ENCODE results near the gene TTC7B. TPM values are rescaled to one million over a fixed set of nuclear protein-coding genes. Genes with fewer than 3 reads are reported as not detected.

Gene TTC7B
- total RNA-seq, 2 experiments from 2014 or later: 8.8 to 9.5 TPM

DNA sequence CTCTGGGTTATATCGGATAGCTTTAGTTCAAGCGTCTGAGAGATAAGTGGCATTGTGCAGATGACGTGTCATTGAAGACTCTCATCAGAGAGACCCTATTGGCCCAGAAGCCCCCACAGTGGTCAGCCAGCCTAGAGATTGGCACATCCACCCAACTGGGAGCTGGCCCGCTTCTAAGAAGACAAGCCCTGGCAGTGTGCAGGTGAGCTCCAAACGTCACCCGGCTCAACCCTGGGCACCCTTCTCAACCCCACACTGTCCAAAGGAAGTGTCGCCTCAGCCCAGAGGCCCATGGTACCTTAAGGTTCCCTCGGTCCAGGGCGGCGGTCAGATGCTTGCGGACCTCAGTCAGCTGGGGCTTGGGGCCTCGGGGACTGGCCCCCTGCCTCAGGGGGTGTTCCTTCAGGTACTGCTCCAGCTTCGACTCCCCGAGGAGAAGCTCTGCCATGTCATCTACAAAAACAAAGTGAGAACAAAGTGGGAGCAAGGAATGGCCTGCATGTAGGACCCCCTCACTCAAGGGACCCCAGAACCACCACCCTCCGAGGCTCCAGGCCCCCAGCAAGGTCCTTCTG is 30.3 kb downstream of the TTC7B start:
- no peaks in the 10 kb centered on the region for H3K9me3 Mint-ChIP-seq
- POLR2A ChIA-PET: no interaction called here
- H3K36me3 Mint-ChIP-seq (ENCODE audit: low read depth): no peaks in the 10 kb centered on the region
- H3K27ac Mint-ChIP-seq: no peak overlapping the region
- no peak overlapping the region for H3K4me3 Mint-ChIP-seq
- CTCF ChIA-PET: interaction anchor here (0.6 to 1.4 kb wide), 2 partner anchors 26 to 27 kb away, joined by 3 to 4 read pairs; no protein-coding TSS in a partner anchor
- H3K4me1 Mint-ChIP-seq: no peaks in the 10 kb centered on the region
- H3K27me3 Mint-ChIP-seq: no peaks in the 10 kb centered on the region
- DNase-seq: no peak

DNA sequence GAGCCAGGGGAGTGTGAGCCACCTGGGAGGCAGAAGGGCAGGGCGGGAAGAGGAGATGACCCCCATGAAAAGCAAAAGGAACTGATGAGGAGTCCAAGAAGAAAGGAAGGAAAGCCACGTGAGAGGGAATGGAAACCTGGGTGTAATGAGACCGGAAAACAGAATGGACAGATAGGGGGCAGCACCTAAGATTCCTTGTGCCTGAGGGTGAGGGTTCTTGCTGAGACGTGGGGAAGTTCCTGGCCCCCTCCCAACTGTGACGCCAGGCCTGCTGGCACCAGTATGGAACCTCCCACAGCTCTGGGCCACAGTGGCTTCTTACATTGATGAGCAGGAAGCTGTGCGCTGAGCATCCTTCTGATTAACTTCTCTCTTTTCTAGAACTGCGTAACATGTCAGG is 30.8 kb downstream of the TTC7B start:
- POLR2A ChIA-PET: no interaction called here
- H3K27ac Mint-ChIP-seq: no peak overlapping the region
- H3K4me1 Mint-ChIP-seq: no peaks in the 10 kb centered on the region
- no peak for DNase-seq
- no peaks in the 10 kb centered on the region for H3K9me3 Mint-ChIP-seq
- no peaks in the 10 kb centered on the region for H3K36me3 Mint-ChIP-seq (ENCODE audit: low read depth)
- H3K27me3 Mint-ChIP-seq: no peaks in the 10 kb centered on the region
- no peak overlapping the region for H3K4me3 Mint-ChIP-seq
- CTCF ChIA-PET: interaction anchor here (1.3 to 1.4 kb wide), 2 partner anchors 25 to 27 kb away, joined by 4 to 6 read pairs; no protein-coding TSS in a partner anchor

DNA sequence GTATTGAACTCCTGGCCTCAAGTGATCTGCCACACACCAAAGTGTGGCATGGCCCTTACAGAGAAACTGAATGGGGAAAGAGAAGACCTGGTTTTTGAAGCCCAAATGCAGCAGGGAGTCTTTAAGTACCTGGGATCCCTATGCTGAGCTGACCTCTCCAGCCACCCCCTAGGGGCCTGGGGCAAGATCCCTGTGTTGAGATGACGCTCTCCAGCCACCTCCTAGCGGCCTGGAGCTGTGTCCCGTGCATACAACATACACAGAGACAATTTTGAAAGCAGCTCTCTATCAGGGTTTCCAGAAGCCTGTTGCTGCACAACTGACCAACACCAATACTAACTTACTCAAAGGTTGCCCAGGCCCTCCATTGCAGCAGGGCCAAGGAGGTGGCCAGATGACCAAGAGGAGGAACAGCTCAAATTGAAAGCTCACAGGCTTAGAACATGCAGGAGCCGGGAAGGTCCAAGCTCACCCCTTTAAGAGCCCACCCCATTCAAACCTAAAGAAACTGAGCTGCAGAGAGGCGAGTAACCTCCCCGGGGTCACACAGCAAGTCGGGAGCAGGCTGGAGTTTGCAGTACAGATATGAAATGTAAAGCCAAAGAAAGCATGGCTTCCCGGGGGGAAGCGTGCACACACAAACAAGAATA is 31.5 kb downstream of the TTC7B start:
- DNase-seq: no peak
- H3K4me1 Mint-ChIP-seq: no peaks in the 10 kb centered on the region
- POLR2A ChIA-PET: no interaction called here
- H3K27me3 Mint-ChIP-seq: no peaks in the 10 kb centered on the region
- H3K4me3 Mint-ChIP-seq: no peak overlapping the region
- CTCF ChIA-PET: interaction anchor here (1.3 to 1.4 kb wide), 2 partner anchors 25 to 26 kb away, joined by 4 to 6 read pairs; no protein-coding TSS in a partner anchor
- no peak overlapping the region for H3K27ac Mint-ChIP-seq
- no peaks in the 10 kb centered on the region for H3K9me3 Mint-ChIP-seq
- no peaks in the 10 kb centered on the region for H3K36me3 Mint-ChIP-seq (ENCODE audit: low read depth)

DNA sequence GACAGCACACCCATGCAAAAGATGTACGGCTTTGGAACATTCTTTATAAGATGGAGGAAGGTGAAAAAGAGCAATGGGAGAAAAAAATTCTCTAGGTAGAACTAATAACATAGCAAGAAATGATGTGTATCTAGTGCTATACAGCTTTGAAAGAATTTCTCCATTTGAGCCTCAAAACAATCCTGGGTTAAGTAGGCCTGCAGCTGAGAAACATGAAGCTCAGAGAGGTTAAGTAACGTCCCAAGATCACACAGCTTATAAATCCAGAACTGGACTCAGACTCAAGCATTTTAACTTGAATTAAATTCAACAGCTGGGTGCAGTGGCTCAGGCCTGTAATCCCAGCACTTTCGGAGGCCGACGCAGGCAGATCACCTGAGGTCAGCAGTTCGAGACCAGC is 32.9 kb downstream of the TTC7B start:
- Mint-ChIP-seq H3K9me3 (no peaks in the 10 kb centered on the region), H3K27me3 (no peaks in the 10 kb centered on the region), H3K4me3 (no peak overlapping the region), H3K36me3 (ENCODE audit: low read depth) (no peaks in the 10 kb centered on the region), H3K27ac (no peak overlapping the region), H3K4me1 (no peaks in the 10 kb centered on the region)
- ChIA-PET POLR2A (no interaction called here), CTCF (no interaction called here)
- DNase-seq: no peak

- Mint-ChIP-seq H3K36me3 (ENCODE audit: low read depth) (no peaks in the 10 kb centered on the region), H3K4me3 (no peak overlapping the region), H3K9me3 (no peaks in the 10 kb centered on the region), H3K4me1 (no peaks in the 10 kb centered on the region), H3K27ac (no peak overlapping the region), H3K27me3 (no peaks in the 10 kb centered on the region)
- no peak for DNase-seq
- POLR2A ChIA-PET: no interaction called here
- CTCF ChIA-PET: no interaction called here
These were observed 33.3 kb downstream of the TTC7B start for GRCh38 chr14:90782892-90783291.

DNA sequence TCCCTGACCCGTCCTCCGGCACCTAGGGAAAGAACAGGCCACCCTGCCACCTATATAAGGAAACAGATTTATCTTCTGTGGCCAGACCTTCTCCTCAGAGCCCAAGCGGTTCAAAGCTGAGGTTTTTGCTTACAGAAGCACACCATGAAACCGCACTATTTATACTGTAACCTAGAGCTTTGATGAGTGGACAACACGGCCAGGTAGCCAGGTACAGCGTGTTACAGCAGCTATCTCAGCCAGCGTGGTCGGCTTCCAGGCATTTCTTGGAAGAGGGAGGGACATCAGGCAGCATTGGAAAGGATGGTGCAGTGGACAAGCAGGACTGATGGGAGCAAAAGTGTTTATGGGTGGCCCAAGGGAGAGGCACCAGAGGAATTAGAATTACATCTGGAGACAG is 34.4 kb downstream of the TTC7B start:
- ChIA-PET CTCF (interaction anchor here (1.1 kb wide), 1 partner anchor 24 kb away, joined by 3 read pairs; no protein-coding TSS in a partner anchor), POLR2A (no interaction called here)
- H3K27ac Mint-ChIP-seq: no peak overlapping the region
- no peaks in the 10 kb centered on the region for H3K9me3 Mint-ChIP-seq
- H3K27me3 Mint-ChIP-seq: no peaks in the 10 kb centered on the region
- no peak for DNase-seq
- no peaks in the 10 kb centered on the region for H3K4me1 Mint-ChIP-seq
- no peaks in the 10 kb centered on the region for H3K36me3 Mint-ChIP-seq (ENCODE audit: low read depth)
- H3K4me3 Mint-ChIP-seq: no peak overlapping the region

GRCh38 chr14:90781344-90781761 is 34.9 kb downstream of the TTC7B start:
- H3K36me3 Mint-ChIP-seq (ENCODE audit: low read depth): no peaks in the 10 kb centered on the region
- no peaks in the 10 kb centered on the region for H3K27me3 Mint-ChIP-seq
- DNase-seq: no peak
- no peaks in the 10 kb centered on the region for H3K4me1 Mint-ChIP-seq
- H3K9me3 Mint-ChIP-seq: no peaks in the 10 kb centered on the region
- ChIA-PET POLR2A (interaction anchor here (0.5 kb wide), 1 partner anchor 12 kb away, joined by 3 read pairs; no protein-coding TSS in a partner anchor), CTCF (interaction anchor here (1.1 kb wide), 1 partner anchor 23 kb away, joined by 3 read pairs; no protein-coding TSS in a partner anchor)
- H3K27ac Mint-ChIP-seq: no peak overlapping the region
- H3K4me3 Mint-ChIP-seq: no peak overlapping the region

GRCh38 chr14:90780519-90780918 is 35.7 kb downstream of the TTC7B start:
- Mint-ChIP-seq H3K27me3 (no peaks in the 10 kb centered on the region), H3K36me3 (ENCODE audit: low read depth) (no peaks in the 10 kb centered on the region), H3K27ac (no peak overlapping the region), H3K4me3 (no peak overlapping the region), H3K4me1 (no peaks in the 10 kb centered on the region), H3K9me3 (no peaks in the 10 kb centered on the region)
- ChIA-PET POLR2A (no interaction called here), CTCF (no interaction called here)
- DNase-seq: no peak

DNA sequence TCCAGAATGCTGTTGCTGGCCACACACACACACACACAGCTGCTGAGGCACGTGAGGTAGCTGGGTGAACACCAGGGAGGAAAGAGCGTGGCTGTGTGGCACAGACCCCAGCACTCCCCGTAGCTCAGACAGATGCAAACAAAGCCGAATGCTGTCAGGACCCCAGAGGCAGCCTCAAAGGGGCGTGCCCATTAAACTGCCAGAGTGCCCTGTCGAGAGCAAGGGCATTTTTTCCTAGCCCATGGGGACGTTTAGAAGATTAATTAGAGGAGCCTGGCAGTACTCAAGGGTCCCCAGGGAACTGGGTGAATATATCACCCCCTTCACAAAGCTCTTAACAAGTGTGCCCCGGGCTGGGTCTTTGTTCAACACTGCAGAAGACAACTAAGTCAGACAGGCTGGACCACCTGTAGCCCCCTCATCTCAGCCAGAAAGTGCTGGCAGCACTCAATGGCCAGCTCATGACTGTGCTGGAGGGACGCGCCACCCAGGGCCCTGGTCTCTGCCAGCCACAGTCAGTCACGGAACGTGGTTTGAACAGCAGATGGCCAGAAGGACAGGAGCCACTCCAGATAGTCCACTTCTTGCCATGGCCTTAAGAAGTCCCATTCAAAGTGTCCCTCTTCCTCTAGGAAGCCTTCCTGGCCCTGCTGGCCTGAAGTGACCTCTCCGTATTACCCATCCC is 37.5 kb downstream of the TTC7B start:
- Mint-ChIP-seq H3K4me3 (no peak overlapping the region), H3K4me1 (no peaks in the 10 kb centered on the region), H3K9me3 (no peaks in the 10 kb centered on the region), H3K27ac (no peak overlapping the region), H3K36me3 (ENCODE audit: low read depth) (no peaks in the 10 kb centered on the region), H3K27me3 (no peaks in the 10 kb centered on the region)
- no peak for DNase-seq
- ChIA-PET CTCF (interaction anchor here (0.8 kb wide), 1 partner anchor 10 kb away, joined by 3 read pairs; no protein-coding TSS in a partner anchor), POLR2A (interaction anchor here (0.9 kb wide), 1 partner anchor 20 kb away, joined by 3 read pairs; no protein-coding TSS in a partner anchor)

DNA sequence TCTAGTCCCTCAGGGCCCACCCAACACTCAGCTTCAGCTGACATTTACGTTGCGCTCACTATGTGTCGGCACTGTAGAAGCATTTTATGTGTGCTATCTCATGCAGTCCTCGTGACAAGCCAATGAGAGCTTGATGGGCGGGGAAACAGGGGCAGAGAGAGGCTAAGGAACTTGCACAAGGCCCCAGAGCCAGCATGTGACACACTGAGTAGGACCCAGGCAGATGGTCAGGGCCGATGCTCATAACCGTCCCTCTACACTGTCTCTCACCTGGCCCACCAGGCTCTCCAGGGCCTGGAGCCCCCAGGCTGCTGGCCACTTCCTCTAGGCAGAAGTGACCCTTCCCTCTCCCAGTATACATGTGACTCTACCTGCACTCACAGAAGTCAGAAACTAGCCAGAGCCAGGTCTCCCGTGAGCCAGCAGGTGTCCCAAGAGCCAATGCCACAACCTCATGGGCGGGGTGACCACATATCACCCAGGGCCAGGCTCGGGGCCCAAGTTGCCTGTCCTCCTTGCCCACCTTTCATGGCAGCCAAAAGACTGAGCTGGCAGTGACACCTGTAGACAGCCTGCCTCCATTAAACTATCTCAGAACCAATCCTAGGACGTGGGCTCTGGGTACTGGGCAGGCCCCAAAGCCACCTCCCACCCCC is 38.3 kb downstream of the TTC7B start:
- ChIA-PET CTCF (no interaction called here), POLR2A (interaction anchor here (0.9 kb wide), 1 partner anchor 20 kb away, joined by 3 read pairs; no protein-coding TSS in a partner anchor)
- H3K9me3 Mint-ChIP-seq: no peaks in the 10 kb centered on the region
- H3K27ac Mint-ChIP-seq: no peak overlapping the region
- DNase-seq: no peak
- H3K4me1 Mint-ChIP-seq: no peaks in the 10 kb centered on the region
- no peaks in the 10 kb centered on the region for H3K36me3 Mint-ChIP-seq (ENCODE audit: low read depth)
- no peaks in the 10 kb centered on the region for H3K27me3 Mint-ChIP-seq
- no peak overlapping the region for H3K4me3 Mint-ChIP-seq

- H3K36me3 Mint-ChIP-seq (ENCODE audit: low read depth): no peaks in the 10 kb centered on the region
- H3K9me3 Mint-ChIP-seq: no peaks in the 10 kb centered on the region
- CTCF ChIA-PET: no interaction called here
- no peaks in the 10 kb centered on the region for H3K4me1 Mint-ChIP-seq
- DNase-seq: no peak
- no peaks in the 10 kb centered on the region for H3K27me3 Mint-ChIP-seq
- no peak overlapping the region for H3K4me3 Mint-ChIP-seq
- no peak overlapping the region for H3K27ac Mint-ChIP-seq
- POLR2A ChIA-PET: no interaction called here
These were observed 38.9 kb downstream of the TTC7B start for GRCh38 chr14:90777358-90777757.

GRCh38 chr14:90775441-90775840 is 40.8 kb downstream of the TTC7B start:
- Mint-ChIP-seq H3K36me3 (ENCODE audit: low read depth) (no peaks in the 10 kb centered on the region), H3K9me3 (no peaks in the 10 kb centered on the region)
- CTCF ChIA-PET: interaction anchor here (1.0 kb wide), 1 partner anchor 8 kb away, joined by 3 read pairs; no protein-coding TSS in a partner anchor

DNA sequence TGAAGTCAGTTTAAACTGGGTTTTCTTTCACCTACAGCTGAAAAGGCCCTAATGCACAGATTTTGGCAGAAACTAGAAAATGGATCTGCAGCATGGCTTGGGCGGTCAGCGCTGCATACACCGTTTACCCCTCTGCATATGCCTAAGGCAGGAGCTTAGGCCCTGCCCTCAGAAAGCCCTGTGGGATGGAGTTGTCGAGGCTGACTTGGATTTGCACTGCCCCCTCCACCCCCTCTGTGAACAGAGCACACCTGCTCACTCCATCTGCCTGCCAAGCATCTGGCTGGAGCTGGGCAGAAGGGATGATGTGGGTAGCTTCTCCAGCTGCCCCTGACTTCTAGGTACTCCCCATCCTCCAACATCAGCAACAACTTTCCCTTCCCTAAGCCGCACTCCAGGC is 41.9 kb downstream of the TTC7B start:
- Mint-ChIP-seq H3K4me3 (no peak overlapping the region), H3K9me3 (no peaks in the 10 kb centered on the region), H3K27ac (no peak overlapping the region), H3K4me1 (no peaks in the 10 kb centered on the region), H3K27me3 (no peaks in the 10 kb centered on the region), H3K36me3 (ENCODE audit: low read depth) (no peaks in the 10 kb centered on the region)
- ChIA-PET POLR2A (interaction anchor here (1.0 kb wide), 1 partner anchor 15 kb away, joined by 3 read pairs; no protein-coding TSS in a partner anchor), CTCF (interaction anchor here (7.8 kb wide), 1 partner anchor 15 kb away, joined by 51 read pairs; no protein-coding TSS in a partner anchor)
- no peak for DNase-seq

More at GRCh38 chr14:90775441-90775840, 40.8 kb downstream of the TTC7B start:
- no peak for DNase-seq
- Mint-ChIP-seq H3K4me1 (no peaks in the 10 kb centered on the region), H3K27me3 (no peaks in the 10 kb centered on the region), H3K4me3 (no peak overlapping the region), H3K27ac (no peak overlapping the region)
- POLR2A ChIA-PET: no interaction called here

All from activated CD4-positive, alpha-beta memory T cell treated with anti-CD3 and anti-CD28 coated beads, Interleukin-2, amount 10 ng/mL, durations not matched to agents 7 days and 5 days (primary cell).